Measurements from ENCODE around the gene ZMAT1. TPM values are rescaled to one million over a fixed set of nuclear protein-coding genes. Genes with fewer than 3 reads are reported as not detected.
A peak's percentile ranks its signal among the peaks of the same experiment; 100 is the strongest.
"Not testable (repeated sequence)": the region's sequence is repeated elsewhere in the genome, so short reads cannot be mapped to it uniquely, and the experiment has no call there.

Gene ZMAT1
- 10 to 100 TPM; 13.5 to 14.9 (median 14.3) TPM for total RNA-seq
- total RNA-seq (2013): 29.1 TPM

- Histone ChIP-seq H3K27ac (ENCODE audit: low read length) (peak within 1 kb of the TSS; percentile 92), H3K36me3 (ENCODE audit: control insufficient read depth, insufficient read depth, low read length) (no peaks in the 10 kb centered on the region), H3K4me3 (ENCODE audit: low read length) (peak within 1 kb of the TSS; percentile 50), H3K27me3 (ENCODE audit: control insufficient read depth, insufficient read depth, low read length) (no peaks in the 10 kb centered on the region), H3K9me3 (ENCODE audit: control insufficient read depth, insufficient read depth, low read length) (no peaks in the 10 kb centered on the region), H3K4me1 (ENCODE audit: control insufficient read depth, insufficient read depth, low read length) (peaks cover 6% of the 10 kb centered on the region)
- no peaks in the 10 kb centered on the region for H3K27me3 Mint-ChIP-seq (ENCODE audit: low read depth in 2 of 2)
- H3K27ac Mint-ChIP-seq: peak within 1 kb of the TSS; percentile 72 to 96
- WGBS (ENCODE audit: insufficient coverage): under 1% methylated on average over 58 of the region's 74 CpGs
- peak within 1 kb of the TSS; percentile 86 for H3K4me3 Mint-ChIP-seq
- DNase-seq (peak; percentile 81 to 95), ATAC-seq (peak; percentile 83 to 93 (median 84))
- H3K36me3 Mint-ChIP-seq: no peaks in the 10 kb centered on the region
- intact Hi-C loops (cut with micrococcal nuclease): loop anchor here (5.0 kb wide), 1 partner anchor 514 kb away; no protein-coding TSS in a partner anchor
- H3K4me1 Mint-ChIP-seq: peaks cover 8 to 18% of the 10 kb centered on the region in 2 donors
- TF ChIP-seq CTCF (IDR thresholded peaks at IDR 0.05): no peak
- H3K9me3 Mint-ChIP-seq: no peaks in the 10 kb centered on the region
Measured at GRCh38 chrX:101931488-101932248, at the start of gene ZMAT1. TSS of gene ZMAT1 (minus strand) at chrX:101932027. CDS start at chrX:101932008, 19 bp downstream.

GRCh38 chrX:101977106-101977505, 45.3 kb upstream of the ZMAT1 start:
- peaks cover 0 to 4% of the 10 kb centered on the region in 2 donors for H3K9me3 Mint-ChIP-seq
- H3K27me3 ChIP-seq (ENCODE audit: control insufficient read depth, insufficient read depth, low read length): no peaks in the 10 kb centered on the region
- no peaks in the 10 kb centered on the region for H3K36me3 Mint-ChIP-seq
- H3K9me3 ChIP-seq (ENCODE audit: control insufficient read depth, insufficient read depth, low read length): no peaks in the 10 kb centered on the region
- H3K4me3 Mint-ChIP-seq: no peak overlapping the region
- no peaks in the 10 kb centered on the region for H3K4me1 Mint-ChIP-seq
- H3K27me3 Mint-ChIP-seq (ENCODE audit: low read depth in 2 of 2): peaks cover 3 to 34% of the 10 kb centered on the region in 2 donors
- no peaks in the 10 kb centered on the region for H3K36me3 ChIP-seq (ENCODE audit: control insufficient read depth, insufficient read depth, low read length)
- no peak overlapping the region for H3K27ac Mint-ChIP-seq
- intact Hi-C loops (cut with micrococcal nuclease): no loop called here
- H3K4me3 ChIP-seq (ENCODE audit: low read length): no peak overlapping the region
- ATAC-seq: no peak
- H3K27ac ChIP-seq (ENCODE audit: low read length): no peak overlapping the region
- no peak for DNase-seq
- H3K4me1 ChIP-seq (ENCODE audit: control insufficient read depth, insufficient read depth, low read length): no peaks in the 10 kb centered on the region
- no peak for TF ChIP-seq CTCF (IDR thresholded peaks at IDR 0.05)

GRCh38 chrX:101973066-101973465, 41.2 kb upstream of the ZMAT1 start:
- intact Hi-C loops (cut with micrococcal nuclease): no loop called here
- H3K9me3 ChIP-seq (ENCODE audit: control insufficient read depth, insufficient read depth, low read length): no peaks in the 10 kb centered on the region
- peaks cover 3 to 25% of the 10 kb centered on the region in 2 donors for H3K27me3 Mint-ChIP-seq (ENCODE audit: low read depth in 2 of 2)
- H3K4me3 ChIP-seq (ENCODE audit: low read length): no peak overlapping the region
- no peak overlapping the region for H3K4me3 Mint-ChIP-seq
- peaks cover 0 to 4% of the 10 kb centered on the region in 2 donors for H3K9me3 Mint-ChIP-seq
- no peaks in the 10 kb centered on the region for H3K36me3 Mint-ChIP-seq
- DNase-seq (no peak), ATAC-seq (no peak)
- H3K4me1 ChIP-seq (ENCODE audit: control insufficient read depth, insufficient read depth, low read length): no peaks in the 10 kb centered on the region
- H3K27ac ChIP-seq (ENCODE audit: low read length): no peak overlapping the region
- no peak overlapping the region for H3K27ac Mint-ChIP-seq
- no peak for TF ChIP-seq CTCF (IDR thresholded peaks at IDR 0.05)
- H3K36me3 ChIP-seq (ENCODE audit: control insufficient read depth, insufficient read depth, low read length): no peaks in the 10 kb centered on the region
- no peaks in the 10 kb centered on the region for H3K27me3 ChIP-seq (ENCODE audit: control insufficient read depth, insufficient read depth, low read length)
- H3K4me1 Mint-ChIP-seq: no peaks in the 10 kb centered on the region

GRCh38 chrX:101964923-101965539, 33.2 kb upstream of the ZMAT1 start:
- H3K9me3 Mint-ChIP-seq; H3K36me3 Mint-ChIP-seq; H3K4me1 ChIP-seq (ENCODE audit: control insufficient read depth, insufficient read depth, low read length); H3K27ac ChIP-seq (ENCODE audit: low read length); H3K9me3 ChIP-seq (ENCODE audit: control insufficient read depth, insufficient read depth, low read length); H3K27ac Mint-ChIP-seq; H3K36me3 ChIP-seq (ENCODE audit: control insufficient read depth, insufficient read depth, low read length); ATAC-seq; H3K4me1 Mint-ChIP-seq; H3K4me3 ChIP-seq (ENCODE audit: low read length); H3K4me3 Mint-ChIP-seq; DNase-seq; intact Hi-C loops (cut with micrococcal nuclease); H3K27me3 ChIP-seq (ENCODE audit: control insufficient read depth, insufficient read depth, low read length): not testable (repeated sequence)
- H3K27me3 Mint-ChIP-seq (ENCODE audit: low read depth in 2 of 2): peaks cover 9 to 36% of the 10 kb centered on the region in 2 donors
- 83% methylated on average over 1 of the region's 2 CpGs for WGBS (ENCODE audit: insufficient coverage)
